Measurements from ENCODE around the gene OGDH.
"Not testable (repeated sequence)": the region's sequence is repeated elsewhere in the genome, so short reads cannot be mapped to it uniquely, and the experiment has no call there.

Gene OGDH

DNA sequence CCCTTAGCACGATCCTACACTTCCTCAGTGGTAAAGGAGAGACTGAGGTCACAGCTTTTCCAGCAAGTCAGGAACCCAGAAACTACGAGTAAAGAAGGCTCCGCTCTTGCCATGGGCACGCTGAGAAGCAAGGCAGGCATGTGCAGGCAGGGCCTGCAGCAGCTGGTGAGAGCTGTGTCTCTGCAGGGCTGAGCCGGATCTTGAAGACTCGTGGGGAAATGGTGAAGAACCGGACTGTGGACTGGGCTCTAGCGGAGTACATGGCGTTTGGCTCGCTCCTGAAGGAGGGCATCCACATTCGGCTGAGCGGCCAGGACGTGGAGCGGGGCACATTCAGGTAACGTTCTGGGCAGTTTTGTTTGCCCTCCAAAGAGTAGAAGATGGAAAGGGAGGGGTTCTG, 90.3 kb downstream of the OGDH start:
- H3K36me3 ChIP-seq (replicated peaks) = peaks cover 36% of the 10 kb centered on the region
- DNase-seq (ENCODE audit: low spot score in 2 of 2) = no peak
- in situ Hi-C loops (cut with MboI; ENCODE audit: low sequenced_read_pairs) = no loop called here

DNA sequence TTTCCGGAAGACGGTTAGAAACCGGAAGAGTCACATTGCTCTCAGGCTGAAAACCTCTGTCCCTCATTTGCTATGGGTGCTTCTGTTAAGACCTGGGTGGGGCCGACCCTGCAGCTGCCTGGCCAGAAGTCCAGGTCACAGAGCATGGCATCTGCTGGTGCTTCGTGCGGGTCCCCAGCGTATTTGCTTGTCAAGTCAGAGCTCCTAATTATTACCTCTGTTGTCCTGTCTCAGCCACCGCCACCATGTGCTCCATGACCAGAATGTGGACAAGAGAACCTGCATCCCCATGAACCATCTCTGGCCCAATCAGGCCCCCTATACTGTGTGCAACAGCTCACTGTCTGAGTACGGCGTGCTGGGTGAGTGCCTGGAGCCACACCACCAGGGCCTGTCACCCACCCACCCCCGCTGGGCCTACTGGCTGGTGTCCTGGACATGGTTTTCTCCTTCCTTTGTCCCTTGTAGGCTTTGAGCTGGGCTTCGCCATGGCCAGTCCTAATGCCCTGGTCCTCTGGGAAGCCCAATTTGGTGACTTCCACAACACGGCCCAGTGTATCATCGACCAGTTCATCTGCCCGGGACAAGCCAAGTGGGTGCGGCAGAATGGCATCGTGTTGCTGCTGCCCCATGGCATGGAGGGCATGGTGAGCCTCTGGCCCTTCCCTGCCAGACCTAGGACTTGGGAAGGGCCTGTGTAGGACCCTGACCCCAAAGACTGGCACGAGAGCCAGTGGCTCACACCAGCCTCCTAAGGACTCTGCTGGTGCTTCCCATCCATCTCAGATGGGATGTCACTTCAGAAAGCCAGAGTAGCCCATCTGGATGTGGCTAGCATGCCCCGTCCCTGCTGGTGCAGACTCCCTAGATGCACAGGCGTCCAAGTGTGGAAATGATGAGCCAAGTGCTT, 91.0 kb downstream of the OGDH start:
- DNase-seq (ENCODE audit: low spot score in 2 of 2) = no peak
- H3K36me3 ChIP-seq (replicated peaks) = peaks cover 39% of the 10 kb centered on the region

More for the DNA sequence above, 90.3 kb downstream of the OGDH start:
- H3K27me3 ChIP-seq (ENCODE audit: low read depth) = no peaks in the 10 kb centered on the region
- H3K4me3 ChIP-seq = no peak overlapping the region
- no peaks in the 10 kb centered on the region for H3K9me3 ChIP-seq
- no peaks in the 10 kb centered on the region for H3K4me1 ChIP-seq

DNA sequence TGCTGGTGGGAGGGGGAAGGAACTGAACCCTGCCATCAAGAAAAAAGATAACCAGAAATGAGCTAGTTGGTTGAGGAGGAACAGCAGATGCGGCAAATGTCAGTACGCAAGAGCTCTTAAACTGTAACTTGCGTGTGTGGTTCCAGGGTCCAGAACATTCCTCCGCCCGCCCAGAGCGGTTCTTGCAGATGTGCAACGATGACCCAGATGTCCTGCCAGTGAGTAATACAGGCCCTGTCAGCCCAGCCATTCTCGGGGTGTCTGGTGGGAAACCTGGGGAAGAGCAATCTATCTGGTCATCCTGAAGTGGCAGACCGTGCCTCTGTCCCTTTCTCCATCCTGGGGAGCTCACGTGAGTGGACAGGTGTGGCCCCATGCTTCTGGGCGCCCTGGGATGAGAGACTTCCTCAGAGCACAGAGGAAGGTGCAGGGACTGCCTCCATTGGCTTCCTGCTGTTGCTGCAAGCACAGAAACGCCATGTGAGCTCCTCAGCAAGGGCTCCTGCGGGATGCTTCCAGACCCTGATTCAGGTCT, 91.7 kb downstream of the OGDH start:
- Histone ChIP-seq H3K27me3 (ENCODE audit: low read depth) (no peaks in the 10 kb centered on the region), H3K36me3 (replicated peaks) (peaks cover 39% of the 10 kb centered on the region), H3K4me1 (no peaks in the 10 kb centered on the region), H3K4me3 (no peak overlapping the region), H3K9me3 (no peaks in the 10 kb centered on the region)
- no peak for DNase-seq (ENCODE audit: low spot score in 2 of 2)
- in situ Hi-C loops (cut with MboI; ENCODE audit: low sequenced_read_pairs) = no loop called here

More for the DNA sequence above, 91.0 kb downstream of the OGDH start:
- Histone ChIP-seq H3K4me3 (no peak overlapping the region), H3K9me3 (no peaks in the 10 kb centered on the region), H3K27me3 (ENCODE audit: low read depth) (no peaks in the 10 kb centered on the region), H3K4me1 (no peaks in the 10 kb centered on the region)
- in situ Hi-C loops (cut with MboI; ENCODE audit: low sequenced_read_pairs) = no loop called here

DNA sequence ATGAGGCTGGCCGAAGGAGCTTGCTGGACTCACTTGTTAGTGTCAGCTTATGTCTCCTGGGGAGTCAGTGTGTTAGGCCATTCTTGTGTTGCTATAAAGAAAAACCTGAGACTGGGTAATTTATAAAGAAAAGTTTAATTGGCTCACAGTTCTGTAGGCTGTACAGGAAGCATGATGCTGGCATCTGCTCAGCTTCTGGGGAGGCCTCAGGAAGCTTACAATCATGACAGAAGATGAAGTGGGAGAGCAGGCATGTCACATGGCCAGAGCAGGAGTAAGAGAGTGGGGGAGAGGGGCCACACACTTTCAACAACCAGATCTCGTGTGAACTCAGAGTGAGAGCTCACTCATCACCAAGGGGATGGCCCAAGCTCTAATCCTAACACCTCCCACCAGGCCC, 93.2 kb downstream of the OGDH start:
- H3K36me3 ChIP-seq (replicated peaks) = peaks cover 42% of the 10 kb centered on the region
- H3K27me3 ChIP-seq (ENCODE audit: low read depth); H3K4me3 ChIP-seq; H3K4me1 ChIP-seq; DNase-seq (ENCODE audit: low spot score in 2 of 2); in situ Hi-C loops (cut with MboI; ENCODE audit: low sequenced_read_pairs); H3K9me3 ChIP-seq: not testable (repeated sequence)

DNA sequence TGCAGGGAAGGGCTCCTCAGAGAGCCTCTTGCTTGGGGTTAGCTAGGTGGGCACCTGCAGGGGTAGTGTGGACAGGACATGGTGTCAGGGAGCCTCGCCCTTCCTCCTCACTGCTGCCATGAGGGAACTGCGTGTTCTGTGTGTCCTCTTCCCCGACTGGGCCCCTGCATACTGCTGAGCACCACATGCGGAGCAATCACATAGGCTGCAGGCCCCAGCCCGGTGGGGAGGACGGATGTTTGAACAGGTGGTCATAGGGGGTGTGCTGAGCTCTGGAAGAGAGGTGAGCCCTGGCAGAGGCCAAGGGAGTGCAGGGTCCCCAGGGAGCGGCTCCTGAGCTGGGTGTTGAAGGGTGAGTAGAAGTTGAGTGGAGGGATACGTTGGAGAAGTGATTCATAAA, 93.9 kb downstream of the OGDH start:
- H3K36me3 ChIP-seq (replicated peaks) = peaks cover 42% of the 10 kb centered on the region
- no peak overlapping the region for H3K4me3 ChIP-seq
- in situ Hi-C loops (cut with MboI; ENCODE audit: low sequenced_read_pairs) = no loop called here
- H3K4me1 ChIP-seq = no peaks in the 10 kb centered on the region
- H3K27me3 ChIP-seq (ENCODE audit: low read depth) = no peaks in the 10 kb centered on the region
- H3K9me3 ChIP-seq = no peaks in the 10 kb centered on the region
- DNase-seq (ENCODE audit: low spot score in 2 of 2) = no peak

DNA sequence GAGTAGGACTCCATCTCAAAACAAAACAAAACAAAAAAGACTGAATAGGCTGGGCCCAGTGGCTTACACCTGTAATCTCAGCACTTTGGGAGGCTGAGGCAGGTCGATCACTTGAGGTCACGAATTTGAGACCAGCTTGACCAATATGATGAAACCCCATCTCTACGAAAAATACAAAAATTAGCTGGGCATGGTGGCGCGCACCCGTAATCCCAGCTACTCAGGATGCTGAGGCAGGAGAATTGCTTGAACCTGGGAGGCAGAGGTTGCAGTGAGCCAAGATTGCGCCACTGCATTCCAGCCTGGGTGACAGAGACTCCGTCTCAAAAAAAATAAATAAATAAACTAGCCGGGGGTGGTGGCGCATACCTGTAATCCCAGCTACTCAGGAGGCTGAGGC, 97.0 kb downstream of the OGDH start:
- peaks cover 28% of the 10 kb centered on the region for H3K36me3 ChIP-seq (replicated peaks)
- H3K9me3 ChIP-seq; H3K27me3 ChIP-seq (ENCODE audit: low read depth); DNase-seq (ENCODE audit: low spot score in 2 of 2); in situ Hi-C loops (cut with MboI; ENCODE audit: low sequenced_read_pairs); H3K4me1 ChIP-seq; H3K4me3 ChIP-seq: not testable (repeated sequence)

DNA sequence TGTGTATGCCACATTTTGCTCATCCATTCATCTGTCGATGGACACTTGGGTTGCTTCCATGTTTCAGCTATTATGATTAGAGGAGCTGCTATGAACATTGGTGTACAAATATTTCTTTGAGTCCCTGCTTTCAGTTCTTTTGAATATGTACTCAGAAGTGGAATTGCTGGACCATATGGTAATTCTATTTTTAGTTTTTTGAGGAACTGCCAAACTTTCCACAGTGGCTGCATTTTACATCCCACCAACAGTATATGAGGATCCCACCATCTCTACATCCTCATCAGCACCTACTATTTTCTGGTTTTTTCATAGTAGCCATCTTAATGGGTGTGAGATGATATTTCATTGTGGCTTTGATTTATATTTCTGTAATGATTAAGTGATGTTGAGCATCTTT, 97.5 kb downstream of the OGDH start:
- Histone ChIP-seq H3K9me3 (no peaks in the 10 kb centered on the region), H3K27me3 (ENCODE audit: low read depth) (no peaks in the 10 kb centered on the region), H3K4me1 (no peaks in the 10 kb centered on the region), H3K36me3 (replicated peaks) (peaks cover 27% of the 10 kb centered on the region), H3K4me3 (no peak overlapping the region)
- no peak for DNase-seq (ENCODE audit: low spot score in 2 of 2)
- in situ Hi-C loops (cut with MboI; ENCODE audit: low sequenced_read_pairs) = no loop called here

DNA sequence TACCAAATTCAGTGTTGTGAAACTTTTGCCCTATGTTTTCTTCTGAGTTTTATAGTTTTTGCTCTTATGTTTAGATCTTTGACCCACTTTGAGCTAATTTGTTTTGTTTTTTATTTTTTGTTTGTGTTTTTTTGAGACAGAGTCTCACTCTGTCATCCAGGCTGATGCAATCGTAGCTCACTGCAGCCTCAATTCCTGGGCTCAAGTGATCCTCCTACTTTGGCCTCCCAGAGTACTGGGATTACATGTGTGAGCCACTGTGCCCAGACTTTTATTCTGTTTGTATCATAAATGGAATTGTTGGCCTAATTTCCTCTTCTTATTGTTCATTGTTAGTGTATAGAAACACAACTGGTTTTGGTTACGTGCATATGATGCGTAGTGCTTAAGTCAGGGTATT, 99.0 kb downstream of the OGDH start:
- DNase-seq (ENCODE audit: low spot score in 2 of 2) = no peak
- H3K4me3 ChIP-seq = no peak overlapping the region
- H3K27me3 ChIP-seq (ENCODE audit: low read depth) = no peaks in the 10 kb centered on the region
- no peaks in the 10 kb centered on the region for H3K4me1 ChIP-seq
- H3K36me3 ChIP-seq (replicated peaks) = peaks cover 19% of the 10 kb centered on the region
- H3K9me3 ChIP-seq = no peaks in the 10 kb centered on the region
- in situ Hi-C loops (cut with MboI; ENCODE audit: low sequenced_read_pairs) = no loop called here

DNA sequence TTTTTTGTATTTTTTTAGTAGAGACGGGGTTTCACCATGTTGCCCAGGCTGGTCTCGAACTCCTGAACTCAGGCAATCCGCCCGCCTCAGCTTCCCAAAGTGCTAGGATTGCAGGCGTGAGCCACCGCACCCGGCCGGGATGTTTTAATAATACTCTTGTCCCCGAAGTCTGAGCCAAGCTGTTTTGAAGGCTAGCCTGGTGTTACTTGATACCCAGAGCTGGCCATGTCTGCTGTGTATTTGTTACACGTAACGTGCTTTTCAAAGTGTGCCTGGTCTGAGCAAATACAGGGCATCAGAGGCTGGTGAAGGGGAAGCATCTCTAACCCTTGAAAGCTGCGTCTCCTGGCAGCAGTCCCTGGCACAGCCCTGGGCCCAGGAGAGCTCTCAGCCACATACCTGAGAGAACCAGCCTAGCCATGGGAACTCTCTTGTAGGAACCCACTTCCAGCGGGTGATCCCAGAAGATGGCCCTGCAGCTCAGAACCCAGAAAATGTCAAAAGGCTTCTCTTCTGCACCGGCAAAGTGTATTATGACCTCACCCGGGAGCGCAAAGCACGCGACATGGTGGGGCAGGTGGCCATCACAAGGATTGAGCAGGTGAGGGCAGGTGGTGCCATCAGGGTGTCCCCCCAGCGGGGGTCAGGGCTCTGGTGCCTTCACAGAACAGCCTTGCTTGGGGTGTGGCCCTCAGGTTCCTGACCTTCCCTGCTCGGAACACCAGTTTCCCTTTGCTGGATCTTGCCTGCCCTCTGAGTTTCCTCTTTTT, 100.5 kb downstream of the OGDH start:
- no peaks in the 10 kb centered on the region for H3K4me1 ChIP-seq
- no peak overlapping the region for H3K4me3 ChIP-seq
- peaks cover 19% of the 10 kb centered on the region for H3K36me3 ChIP-seq (replicated peaks)
- no peaks in the 10 kb centered on the region for H3K27me3 ChIP-seq (ENCODE audit: low read depth)
- no peak for DNase-seq (ENCODE audit: low spot score in 2 of 2)
- in situ Hi-C loops (cut with MboI; ENCODE audit: low sequenced_read_pairs) = no loop called here
- no peaks in the 10 kb centered on the region for H3K9me3 ChIP-seq

DNA sequence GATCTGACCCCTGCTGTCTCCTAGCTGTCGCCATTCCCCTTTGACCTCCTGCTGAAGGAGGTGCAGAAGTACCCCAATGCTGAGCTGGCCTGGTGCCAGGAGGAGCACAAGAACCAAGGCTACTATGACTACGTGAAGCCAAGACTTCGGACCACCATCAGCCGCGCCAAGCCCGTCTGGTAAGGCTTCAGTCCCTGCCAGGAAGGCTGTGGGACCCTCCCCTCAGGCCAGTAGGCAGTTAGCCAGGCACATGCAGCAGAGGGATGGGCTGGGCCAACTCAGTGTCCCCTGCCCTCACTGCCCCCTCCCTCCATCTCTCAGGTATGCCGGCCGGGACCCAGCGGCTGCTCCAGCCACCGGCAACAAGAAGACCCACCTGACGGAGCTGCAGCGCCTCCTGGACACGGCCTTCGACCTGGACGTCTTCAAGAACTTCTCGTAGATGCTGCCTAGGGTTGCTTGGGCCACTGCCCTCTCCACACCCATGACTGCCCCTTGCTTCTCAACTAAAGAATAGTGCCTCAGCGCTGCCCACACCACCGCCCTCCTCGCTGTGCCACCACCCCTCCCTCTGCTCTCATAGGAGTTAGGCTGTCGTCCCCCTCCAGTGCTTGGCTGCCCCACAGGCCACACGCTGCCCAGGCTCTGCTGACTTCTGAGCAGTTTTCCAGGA, 101.3 kb downstream of the OGDH start:
- Histone ChIP-seq H3K4me3 (no peak overlapping the region), H3K27me3 (ENCODE audit: low read depth) (no peaks in the 10 kb centered on the region), H3K4me1 (no peaks in the 10 kb centered on the region), H3K36me3 (replicated peaks) (peaks cover 16% of the 10 kb centered on the region), H3K9me3 (no peaks in the 10 kb centered on the region)
- no peak for DNase-seq (ENCODE audit: low spot score in 2 of 2)
- in situ Hi-C loops (cut with MboI; ENCODE audit: low sequenced_read_pairs) = no loop called here

DNA sequence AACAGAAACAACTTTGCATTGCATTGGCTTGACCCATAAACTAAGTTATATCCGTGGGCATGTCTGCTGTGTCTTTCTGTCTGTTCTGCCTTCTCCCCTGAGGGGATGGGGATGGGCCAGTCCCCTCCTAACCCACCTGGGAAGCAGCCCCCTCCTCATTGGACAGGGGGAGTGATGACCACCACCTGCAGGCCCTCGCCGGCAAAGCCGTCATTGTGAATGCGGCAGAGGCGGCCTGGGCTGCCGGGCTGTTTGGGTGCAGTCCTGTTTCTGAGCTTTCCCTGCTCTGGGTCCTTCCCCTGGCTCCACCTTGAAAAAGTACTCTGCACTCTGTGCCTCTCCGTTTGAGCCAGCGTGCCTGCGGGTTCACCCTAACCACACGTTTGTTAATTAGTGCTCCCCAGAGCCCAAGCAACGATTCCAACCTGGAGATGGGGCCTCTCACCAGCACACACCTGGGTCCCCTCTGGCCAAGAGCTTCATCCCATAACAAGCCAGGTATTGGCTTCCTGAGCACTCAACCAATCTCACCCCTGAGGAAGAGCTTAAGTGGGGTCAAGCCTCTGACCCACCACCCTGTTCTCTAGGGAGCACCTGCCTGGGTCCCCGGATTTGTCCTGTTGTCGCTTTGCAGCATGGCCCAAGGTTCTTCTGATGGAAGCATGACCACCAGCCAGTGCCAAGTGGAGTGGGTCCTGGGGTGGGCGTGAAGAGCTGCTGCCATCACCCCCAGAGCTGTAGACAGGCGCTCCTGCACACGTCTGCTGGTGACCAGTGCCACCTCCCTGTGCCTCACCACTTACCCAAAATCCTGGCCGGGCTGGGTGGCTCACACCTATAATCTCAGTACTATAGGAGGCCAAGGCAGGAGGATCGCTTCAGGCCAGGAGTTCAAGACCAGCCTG, 102.8 kb downstream of the OGDH start:
- Histone ChIP-seq H3K27me3 (ENCODE audit: low read depth) (no peaks in the 10 kb centered on the region), H3K9me3 (no peaks in the 10 kb centered on the region), H3K4me3 (no peak overlapping the region), H3K36me3 (replicated peaks) (peaks cover 13% of the 10 kb centered on the region), H3K4me1 (no peaks in the 10 kb centered on the region)
- in situ Hi-C loops (cut with MboI; ENCODE audit: low sequenced_read_pairs) = no loop called here
- no peak for DNase-seq (ENCODE audit: low spot score in 2 of 2)

DNA sequence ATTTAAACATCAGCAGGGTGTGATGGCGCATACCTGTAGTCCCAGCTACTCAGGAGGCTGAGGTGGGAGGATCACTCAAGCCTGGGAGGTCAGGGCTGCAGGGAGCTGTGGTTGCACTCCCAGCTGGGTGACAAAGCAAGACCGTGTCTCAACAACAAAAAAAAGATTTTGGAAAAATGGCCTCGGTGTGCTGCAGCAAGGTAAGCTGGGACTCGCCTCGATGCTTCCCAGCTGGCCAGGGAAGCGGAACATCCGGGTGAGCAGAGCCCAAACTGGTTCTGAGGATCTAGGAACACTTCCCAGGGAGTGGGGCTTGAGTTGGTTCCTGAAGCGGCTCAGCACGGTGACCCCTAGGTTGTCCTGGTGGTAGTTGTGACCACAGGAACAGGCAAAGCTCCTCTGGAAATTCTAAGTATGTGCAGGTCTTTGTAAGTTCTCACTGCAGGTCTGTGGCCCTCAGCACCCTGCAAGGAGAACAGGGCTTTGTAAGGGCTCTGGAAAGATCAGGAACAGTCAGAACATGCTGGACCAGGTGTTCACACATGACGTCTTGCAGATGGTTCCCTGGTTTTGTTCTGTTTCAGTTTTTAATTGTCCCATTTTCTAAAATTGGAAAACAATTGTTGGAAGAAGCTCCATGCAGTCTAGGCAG, 103.6 kb downstream of the OGDH start:
- no peak for DNase-seq (ENCODE audit: low spot score in 2 of 2)
- H3K36me3 ChIP-seq (replicated peaks) = peaks cover 13% of the 10 kb centered on the region
- in situ Hi-C loops (cut with MboI; ENCODE audit: low sequenced_read_pairs) = no loop called here

More for the DNA sequence above, 103.6 kb downstream of the OGDH start:
- H3K9me3 ChIP-seq = no peaks in the 10 kb centered on the region
- H3K4me1 ChIP-seq = no peaks in the 10 kb centered on the region
- no peaks in the 10 kb centered on the region for H3K27me3 ChIP-seq (ENCODE audit: low read depth)
- H3K4me3 ChIP-seq = no peak overlapping the region

All from HAP-1 (cell line).